Measurements from ENCODE around the gene CLTCL1.

GRCh38 chr22:19208287-19208847, 83.2 kb downstream of the CLTCL1 start:
- TF ChIP-seq CTCF (IDR thresholded peaks at IDR 0.05) (no peak), EP300 (IDR thresholded peaks at IDR 0.05) (no peak)
